Stomach (tissue), 9 donors: ENCODE results near the gene IQCM. TPM values are rescaled to one million over a fixed set of nuclear protein-coding genes. Genes with fewer than 3 reads are reported as not detected.

Experiments
- DNase-seq, 2 donors: peaks; one replicate each; pipeline versions ENCODE4 v3.0.0 to v3.0.0-alpha.2; 2013 to 2019
- H3K27ac ChIP-seq, 5 donors: fragments of 200-600 bp in 4 of 5; sonication (generic) in 4 of 5; one replicate each; pipeline ENCODE4 v1.5.1; 2013 to 2019; ENCODE audit warnings: mild to moderate bottlenecking in 1 of 5, moderate library complexity in 1 of 5
- H3K27me3 ChIP-seq, 3 donors: fragments of 200-600 bp; sonication (generic); one replicate each; pipeline ENCODE4 v1.5.1; 2017 to 2019; ENCODE audit warnings: mixed run types in 1 of 3
- H3K36me3 ChIP-seq, 4 donors: fragments of 200-600 bp; sonication (generic); 1 replicate in 3 of 4; 2 replicates in 1 of 4; pipeline ENCODE4 v1.5.1; 2016 to 2019
- H3K4me1 ChIP-seq, 4 donors: fragments of 200-600 bp; sonication (generic); one replicate each; pipeline ENCODE4 v1.5.1; 2016 to 2019
- H3K4me3 ChIP-seq, 4 donors: fragments of 200-600 bp; sonication (generic) in 3 of 4; one replicate each; pipeline ENCODE4 v1.5.1; 2016 to 2019; ENCODE audit warnings: mild to moderate bottlenecking in 1 of 4
- H3K9me3 ChIP-seq, 4 donors: fragments of 200-600 bp; sonication (generic); one replicate each; pipeline ENCODE4 v1.5.1; 2016 to 2019
- EP300 ChIP-seq: sonication (generic); formaldehyde crosslinking; IDR thresholded peaks from one replicate; pipeline ENCODE4 v1.6.1; 2017; ENCODE audit warnings: antibody characterized with exemption
- POLR2A ChIP-seq, 4 donors: fragments of 450-650 bp; IDR thresholded peaks; one replicate each; pipeline ENCODE4 v1.6.1; 2016; ENCODE audit warnings: antibody characterized with exemption in 4 of 4, control low read depth in 2 of 4, mild to moderate bottlenecking in 1 of 4, moderate library complexity in 1 of 4
- POLR2AphosphoS5 ChIP-seq, 3 donors: sonication (generic); formaldehyde crosslinking; IDR thresholded peaks; one replicate each; pipeline ENCODE4 v1.6.1; 2016; ENCODE audit warnings: antibody characterized with exemption in 3 of 3
- WGBS, 5 donors: extraction: QIAGEN DNeasy Blood & Tissue Kit in 3 of 5; methylation state at CpG; one replicate each; pipeline versions ENCODE4 v1.1.5 to v1.1.7; 2013 to 2018; 5-methylcytosine and 5-hydroxymethylcytosine counted together
- intact Hi-C: fragments of 100-400 bp; cut with DNase I; formaldehyde crosslinking; loops from one replicate; pipeline ENCODE4 v1.15.1; 2023; ENCODE audit warnings: low total_unique reads
- polyA plus RNA-seq, 3 donors: library from polyadenylated mRNA; stranded (reverse); fragments of 200-250 nt; gene quantifications; one replicate each; pipeline ENCODE4 v1.2.3, GENCODE V29; 2013
- total RNA-seq, 5 donors: library from RNA; depleted of rRNA; stranded (reverse); fragments of >200 nt; gene quantifications; one replicate each; pipeline versions ENCODE4 v1.1.0 to v1.2.3, GENCODE V29; 2014 to 2016
- TF ChIP-seq, protein P1 (sequence below), 7 experiments: fragments of 450-650 bp in 4 of 7; fragments of 200-600 bp in 3 of 7; sonication (generic) in 3 of 7; IDR thresholded peaks; one replicate each; pipeline ENCODE4 v1.5.1; 2016 to 2019; ENCODE audit warnings: antibody characterized with exemption in 7 of 7, control low read depth in 2 of 7, mild to moderate bottlenecking in 1 of 7
- donor health status: healthy with polysubstance abuse.
- donor health status: Bipolar disorder and iron deficiency.
- donor health status: healthy.

The IQCM gene
- total and polyA plus RNA-seq, 8 donors, result not detected

DNA sequence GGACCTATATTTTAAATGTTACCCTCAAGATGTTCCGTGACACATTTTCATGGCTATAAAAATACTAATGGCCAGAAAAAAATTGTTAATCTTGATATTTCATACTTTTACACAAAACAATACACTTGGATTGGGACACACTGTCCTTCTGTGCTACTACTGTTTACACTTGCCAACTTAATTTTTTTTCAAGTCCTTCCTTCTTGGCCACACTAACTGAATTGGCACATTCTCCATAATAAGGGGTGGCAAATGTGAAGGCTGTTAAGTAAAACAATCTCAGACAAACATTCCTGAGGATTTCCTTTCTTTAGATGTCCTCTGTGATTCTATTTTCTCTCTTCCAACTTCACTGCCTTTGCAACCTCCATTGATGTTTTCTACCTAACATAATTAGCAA is 225.8 kb downstream of the IQCM start:
- H3K27ac ChIP-seq, result no peak overlapping the region
- intact Hi-C loops, result no loop called here
- H3K27me3 ChIP-seq, result no peaks in the 10 kb centered on the region
- H3K4me1 ChIP-seq, result no peaks in the 10 kb centered on the region
- H3K36me3 ChIP-seq, result no peaks in the 10 kb centered on the region
- H3K4me3 ChIP-seq, result no peak overlapping the region
- no peak for TF ChIP-seq POLR2A (IDR thresholded peaks at IDR 0.05)
- TF ChIP-seq, protein P1, sequence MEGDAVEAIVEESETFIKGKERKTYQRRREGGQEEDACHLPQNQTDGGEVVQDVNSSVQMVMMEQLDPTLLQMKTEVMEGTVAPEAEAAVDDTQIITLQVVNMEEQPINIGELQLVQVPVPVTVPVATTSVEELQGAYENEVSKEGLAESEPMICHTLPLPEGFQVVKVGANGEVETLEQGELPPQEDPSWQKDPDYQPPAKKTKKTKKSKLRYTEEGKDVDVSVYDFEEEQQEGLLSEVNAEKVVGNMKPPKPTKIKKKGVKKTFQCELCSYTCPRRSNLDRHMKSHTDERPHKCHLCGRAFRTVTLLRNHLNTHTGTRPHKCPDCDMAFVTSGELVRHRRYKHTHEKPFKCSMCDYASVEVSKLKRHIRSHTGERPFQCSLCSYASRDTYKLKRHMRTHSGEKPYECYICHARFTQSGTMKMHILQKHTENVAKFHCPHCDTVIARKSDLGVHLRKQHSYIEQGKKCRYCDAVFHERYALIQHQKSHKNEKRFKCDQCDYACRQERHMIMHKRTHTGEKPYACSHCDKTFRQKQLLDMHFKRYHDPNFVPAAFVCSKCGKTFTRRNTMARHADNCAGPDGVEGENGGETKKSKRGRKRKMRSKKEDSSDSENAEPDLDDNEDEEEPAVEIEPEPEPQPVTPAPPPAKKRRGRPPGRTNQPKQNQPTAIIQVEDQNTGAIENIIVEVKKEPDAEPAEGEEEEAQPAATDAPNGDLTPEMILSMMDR (IDR thresholded peaks at IDR 0.05), result no peak
- TF ChIP-seq POLR2AphosphoS5 (IDR thresholded peaks at IDR 0.05), result no peak
- no peak for TF ChIP-seq EP300
- peaks cover 0 to 12% (median 2%) of the 10 kb centered on the region in 4 donors for H3K9me3 ChIP-seq
- no peak for DNase-seq
- WGBS, 5 donors, result 89 to 98% (median 96%) methylated on average over 1 of the region's 1 CpG

DNA sequence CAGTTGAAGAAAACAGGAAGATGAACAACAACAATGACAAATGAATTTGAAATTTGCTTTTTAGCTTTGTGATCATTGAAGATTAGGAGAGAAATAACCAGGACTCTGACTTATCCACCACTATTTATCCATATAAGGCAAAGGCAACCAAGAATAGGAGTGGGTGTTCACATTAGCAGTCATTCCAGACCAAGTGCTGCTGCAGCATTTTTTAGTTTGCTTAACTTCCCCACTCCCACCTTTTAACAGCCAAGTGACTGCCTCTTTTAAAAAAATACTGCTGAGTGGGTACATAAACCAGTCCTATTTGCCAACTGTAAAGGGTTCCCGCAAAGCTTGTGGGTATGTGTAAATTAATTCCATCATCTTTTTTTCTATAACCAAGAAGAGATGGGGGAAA is 230.9 kb downstream of the IQCM start:
- Histone ChIP-seq H3K4me1 (no peaks in the 10 kb centered on the region), H3K27ac (no peak overlapping the region), H3K36me3 (no peaks in the 10 kb centered on the region), H3K27me3 (no peaks in the 10 kb centered on the region), H3K4me3 (no peak overlapping the region), H3K9me3 (peaks cover 0 to 7% (median 0%) of the 10 kb centered on the region in 4 donors)
- DNase-seq, result no peak
- TF ChIP-seq, protein P1 (IDR thresholded peaks at IDR 0.05), result no peak
- TF ChIP-seq POLR2A (IDR thresholded peaks at IDR 0.05) (no peak), EP300 (no peak), POLR2AphosphoS5 (IDR thresholded peaks at IDR 0.05) (no peak)
- intact Hi-C loops, result no loop called here
- 60 to 71% (median 67%) methylated on average over 1 of the region's 1 CpG for whole genome bisulfite sequencing, 5 donors

DNA sequence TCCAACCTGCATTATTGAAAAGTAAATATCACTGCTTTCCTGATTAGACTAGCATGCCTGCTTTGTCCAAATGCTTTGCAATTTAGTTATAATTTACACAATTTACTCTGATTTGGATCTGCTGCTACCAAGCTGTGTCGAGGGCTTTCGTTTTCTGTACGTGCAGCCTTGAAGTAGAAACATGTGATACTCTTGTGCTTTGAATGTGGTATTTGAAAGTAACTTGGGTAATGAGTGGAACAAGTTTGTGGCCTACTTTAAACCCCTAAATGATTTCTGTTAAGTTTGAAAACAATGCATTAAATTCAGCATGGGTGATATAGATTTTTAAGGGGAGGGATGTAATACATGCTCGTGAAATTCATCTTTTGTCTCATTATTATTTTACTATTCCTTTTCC is 240.7 kb downstream of the IQCM start:
- intact Hi-C loops, result no loop called here
- no peak for TF ChIP-seq POLR2AphosphoS5 (IDR thresholded peaks at IDR 0.05)
- TF ChIP-seq, protein P1 (IDR thresholded peaks at IDR 0.05), result no peak
- no peak for TF ChIP-seq EP300
- no peak for TF ChIP-seq POLR2A (IDR thresholded peaks at IDR 0.05)
- Histone ChIP-seq H3K4me1 (no peaks in the 10 kb centered on the region), H3K36me3 (no peaks in the 10 kb centered on the region), H3K27me3 (no peaks in the 10 kb centered on the region), H3K4me3 (no peak overlapping the region), H3K9me3 (no peaks in the 10 kb centered on the region), H3K27ac (no peak overlapping the region)
- WGBS, 5 donors, result 44 to 65% (median 56%) methylated on average over 4 of the region's 4 CpGs
- DNase-seq, result peak in 1 of 2 donors; percentile 1

DNA sequence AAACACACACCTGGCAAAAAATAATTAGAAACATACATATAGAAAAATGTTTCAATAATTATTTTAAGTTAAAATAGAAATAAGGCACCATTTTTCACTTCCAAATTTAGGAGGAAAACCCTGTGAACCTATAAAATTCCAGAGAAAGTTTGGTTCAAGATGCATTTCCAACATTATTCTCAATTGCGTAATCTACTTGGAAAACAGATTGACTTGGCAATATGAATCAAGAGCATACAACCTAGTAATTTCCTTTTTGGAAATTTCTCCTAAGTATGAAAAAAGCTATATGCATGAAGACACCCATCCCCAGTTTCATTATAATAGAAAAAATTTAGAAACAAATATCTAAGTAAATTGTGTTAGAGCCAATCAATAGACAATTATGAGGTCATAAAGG is 242.9 kb downstream of the IQCM start:
- no peak overlapping the region for H3K27ac ChIP-seq
- TF ChIP-seq POLR2A (IDR thresholded peaks at IDR 0.05) (no peak), EP300 (no peak), POLR2AphosphoS5 (IDR thresholded peaks at IDR 0.05) (no peak)
- TF ChIP-seq, protein P1 (IDR thresholded peaks at IDR 0.05), result no peak
- no peaks in the 10 kb centered on the region for H3K27me3 ChIP-seq
- H3K9me3 ChIP-seq, result no peaks in the 10 kb centered on the region
- H3K4me1 ChIP-seq, result no peaks in the 10 kb centered on the region
- intact Hi-C loops, result no loop called here
- no peak overlapping the region for H3K4me3 ChIP-seq
- WGBS, 5 donors, result 90 to 98% (median 92%) methylated on average over 1 of the region's 1 CpG
- no peaks in the 10 kb centered on the region for H3K36me3 ChIP-seq
- DNase-seq, result no peak
